ENCODE data around the gene PRSS23.

The PRSS23 gene

DNA sequence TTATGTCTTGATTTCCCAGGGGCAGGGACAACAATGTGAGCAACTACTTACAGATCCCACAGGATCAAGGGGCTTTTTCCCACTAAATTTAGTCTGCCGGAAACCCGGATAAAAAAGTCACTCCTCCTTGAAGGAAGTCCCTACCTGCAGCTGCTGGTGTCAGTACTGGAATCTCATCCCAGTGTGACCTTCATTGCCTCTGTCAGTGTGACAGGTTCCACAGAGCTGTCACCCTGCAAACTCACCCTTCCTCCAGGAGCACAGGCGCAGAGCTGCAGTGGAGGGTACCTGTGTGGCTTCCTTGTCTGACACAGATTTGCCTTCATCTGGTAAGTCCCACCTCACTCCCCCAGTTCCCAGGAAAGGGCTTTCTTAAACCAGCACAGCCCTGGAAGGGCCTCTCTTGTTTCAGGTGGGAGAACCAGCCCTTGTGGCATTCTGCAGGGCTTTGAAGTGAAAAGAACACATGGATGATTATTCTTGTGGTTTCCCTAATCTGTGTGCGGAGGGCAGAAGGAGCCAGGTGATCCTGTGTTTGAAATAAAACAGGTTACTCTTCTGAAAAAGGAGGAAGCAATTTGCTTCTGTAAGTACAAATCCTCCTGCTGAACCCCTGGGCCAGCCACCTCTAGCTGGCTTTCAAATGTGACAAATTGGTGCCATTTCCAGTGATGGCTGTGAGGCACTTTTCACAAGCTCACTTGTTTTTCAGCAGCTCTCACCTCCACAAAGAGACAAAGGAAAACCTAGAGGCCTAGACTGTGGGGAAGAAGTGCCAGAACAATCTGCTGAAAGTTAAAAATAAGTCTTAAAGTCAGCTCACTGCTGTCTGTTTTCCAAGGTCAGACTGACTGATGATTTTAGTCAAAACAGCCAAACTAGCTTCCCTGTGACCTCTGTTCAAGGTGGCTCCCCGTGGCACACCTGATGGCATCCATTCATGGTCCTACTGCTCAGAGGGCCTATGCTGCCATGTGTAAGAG, 9.2 kb upstream of the PRSS23 start:
- TF ChIP-seq, protein P1, sequence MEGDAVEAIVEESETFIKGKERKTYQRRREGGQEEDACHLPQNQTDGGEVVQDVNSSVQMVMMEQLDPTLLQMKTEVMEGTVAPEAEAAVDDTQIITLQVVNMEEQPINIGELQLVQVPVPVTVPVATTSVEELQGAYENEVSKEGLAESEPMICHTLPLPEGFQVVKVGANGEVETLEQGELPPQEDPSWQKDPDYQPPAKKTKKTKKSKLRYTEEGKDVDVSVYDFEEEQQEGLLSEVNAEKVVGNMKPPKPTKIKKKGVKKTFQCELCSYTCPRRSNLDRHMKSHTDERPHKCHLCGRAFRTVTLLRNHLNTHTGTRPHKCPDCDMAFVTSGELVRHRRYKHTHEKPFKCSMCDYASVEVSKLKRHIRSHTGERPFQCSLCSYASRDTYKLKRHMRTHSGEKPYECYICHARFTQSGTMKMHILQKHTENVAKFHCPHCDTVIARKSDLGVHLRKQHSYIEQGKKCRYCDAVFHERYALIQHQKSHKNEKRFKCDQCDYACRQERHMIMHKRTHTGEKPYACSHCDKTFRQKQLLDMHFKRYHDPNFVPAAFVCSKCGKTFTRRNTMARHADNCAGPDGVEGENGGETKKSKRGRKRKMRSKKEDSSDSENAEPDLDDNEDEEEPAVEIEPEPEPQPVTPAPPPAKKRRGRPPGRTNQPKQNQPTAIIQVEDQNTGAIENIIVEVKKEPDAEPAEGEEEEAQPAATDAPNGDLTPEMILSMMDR (IDR thresholded peaks at IDR 0.05; ENCODE audit: low read depth, low read length) = no peak
- DNase-seq = no peak
- Histone ChIP-seq H3K9me3 (no peaks in the 10 kb centered on the region), H3K4me3 (ENCODE audit: low read depth, low read length) (no peak overlapping the region), H3K4me1 (no peaks in the 10 kb centered on the region), H3K36me3 (no peaks in the 10 kb centered on the region), H3K27me3 (peaks cover 5% of the 10 kb centered on the region; the same call in 1 of the 2 replicates)

DNA sequence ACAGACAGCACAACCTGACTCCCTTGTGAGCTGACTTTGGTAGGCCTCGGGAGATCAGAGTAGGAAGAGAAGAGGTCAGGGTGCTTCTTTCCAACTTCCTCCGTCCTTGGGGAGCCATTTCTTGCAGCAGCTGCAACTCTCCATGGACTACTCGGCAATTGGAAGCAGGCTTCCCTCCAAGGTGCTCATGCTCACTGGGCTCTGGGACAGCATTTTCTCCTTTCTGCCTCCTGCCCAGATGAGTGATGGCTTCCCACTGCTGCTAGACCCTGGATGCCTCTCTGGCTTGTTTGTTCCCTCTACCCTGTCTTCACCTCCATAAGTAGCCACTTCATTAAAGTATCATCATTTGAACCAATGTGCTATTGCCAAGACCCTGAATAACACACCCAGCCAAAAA, 8.2 kb upstream of the PRSS23 start:
- Histone ChIP-seq H3K4me1 (no peaks in the 10 kb centered on the region), H3K9me3 (no peaks in the 10 kb centered on the region), H3K36me3 (no peaks in the 10 kb centered on the region), H3K27me3 (peaks cover 5% of the 10 kb centered on the region; the same call in 1 of the 2 replicates), H3K4me3 (ENCODE audit: low read depth, low read length) (no peak overlapping the region)
- no peak for DNase-seq
- TF ChIP-seq, protein P1 (IDR thresholded peaks at IDR 0.05; ENCODE audit: low read depth, low read length) = no peak

DNA sequence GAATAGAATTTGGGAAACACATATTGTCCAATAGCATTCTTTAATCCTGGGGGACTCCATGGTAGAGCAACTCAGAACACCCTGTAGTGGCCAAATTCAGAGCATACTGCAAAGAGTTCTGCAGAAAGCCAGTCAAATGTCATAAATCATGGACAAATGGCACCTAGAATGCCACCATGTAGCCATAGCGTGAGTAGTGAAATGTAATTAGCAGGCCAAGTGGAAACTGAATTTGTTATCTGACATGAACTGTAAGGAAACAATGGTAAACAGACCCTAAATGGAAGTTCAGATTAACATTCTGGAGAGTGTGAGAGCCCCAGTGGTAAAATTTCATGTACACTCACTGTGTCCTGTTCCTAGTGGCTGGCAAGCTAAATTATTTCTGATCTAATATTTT, 7.0 kb upstream of the PRSS23 start:
- TF ChIP-seq, protein P1 (IDR thresholded peaks at IDR 0.05; ENCODE audit: low read depth, low read length) = no peak
- Histone ChIP-seq H3K27me3 (no peaks in the 10 kb centered on the region), H3K36me3 (no peaks in the 10 kb centered on the region), H3K9me3 (no peaks in the 10 kb centered on the region), H3K4me1 (no peaks in the 10 kb centered on the region), H3K4me3 (ENCODE audit: low read depth, low read length) (no peak overlapping the region)
- DNase-seq = no peak

DNA sequence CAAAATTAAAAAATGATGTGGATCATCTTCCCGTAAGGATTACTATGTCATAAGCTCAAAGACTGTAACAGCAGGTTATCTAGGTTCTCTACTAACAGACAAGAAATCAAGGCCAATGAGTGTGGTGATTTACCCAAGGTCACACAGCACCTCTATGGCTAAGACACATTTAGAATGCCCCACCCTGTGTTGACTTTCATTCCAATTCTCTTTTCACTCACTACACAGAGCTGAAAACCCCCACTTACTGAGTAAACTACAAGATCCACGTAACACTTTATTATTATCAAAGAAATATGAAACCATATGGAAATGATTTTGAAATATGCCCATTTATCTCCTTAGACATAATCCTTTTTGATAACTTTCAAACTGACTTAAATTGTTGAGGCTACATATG, 4.8 kb upstream of the PRSS23 start:
- DNase-seq = no peak
- TF ChIP-seq, protein P1 (IDR thresholded peaks at IDR 0.05; ENCODE audit: low read depth, low read length) = no peak
- peaks cover 9% of the 10 kb centered on the region for H3K27me3 ChIP-seq
- H3K4me1 ChIP-seq = no peaks in the 10 kb centered on the region
- H3K36me3 ChIP-seq = no peaks in the 10 kb centered on the region
- no peaks in the 10 kb centered on the region for H3K9me3 ChIP-seq
- no peak overlapping the region for H3K4me3 ChIP-seq (ENCODE audit: low read depth, low read length)

DNA sequence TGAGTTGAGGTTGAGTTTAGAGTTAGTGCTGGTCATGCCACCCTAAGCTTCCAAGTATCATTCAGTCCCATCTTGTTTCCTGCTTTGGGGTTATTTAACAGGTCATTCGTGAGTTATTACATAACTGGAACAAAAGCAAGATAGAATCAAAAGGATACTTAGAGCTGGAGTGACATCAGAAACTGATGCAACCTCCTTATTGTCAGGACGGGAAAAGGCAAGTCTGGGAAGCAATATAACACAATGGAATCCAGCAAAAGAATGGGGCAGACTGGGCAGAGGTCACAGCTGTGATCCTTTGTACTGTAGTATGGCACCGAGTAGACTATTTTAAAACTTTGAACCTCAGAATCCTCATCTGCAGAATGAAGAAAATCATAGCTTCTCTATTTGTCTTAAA, 4.4 kb upstream of the PRSS23 start:
- H3K36me3 ChIP-seq = no peaks in the 10 kb centered on the region
- no peaks in the 10 kb centered on the region for H3K4me1 ChIP-seq
- peaks cover 14% of the 10 kb centered on the region for H3K27me3 ChIP-seq
- H3K9me3 ChIP-seq = no peaks in the 10 kb centered on the region
- no peak overlapping the region for H3K4me3 ChIP-seq (ENCODE audit: low read depth, low read length)
- TF ChIP-seq, protein P1 (IDR thresholded peaks at IDR 0.05; ENCODE audit: low read depth, low read length) = no peak
- DNase-seq = no peak

DNA sequence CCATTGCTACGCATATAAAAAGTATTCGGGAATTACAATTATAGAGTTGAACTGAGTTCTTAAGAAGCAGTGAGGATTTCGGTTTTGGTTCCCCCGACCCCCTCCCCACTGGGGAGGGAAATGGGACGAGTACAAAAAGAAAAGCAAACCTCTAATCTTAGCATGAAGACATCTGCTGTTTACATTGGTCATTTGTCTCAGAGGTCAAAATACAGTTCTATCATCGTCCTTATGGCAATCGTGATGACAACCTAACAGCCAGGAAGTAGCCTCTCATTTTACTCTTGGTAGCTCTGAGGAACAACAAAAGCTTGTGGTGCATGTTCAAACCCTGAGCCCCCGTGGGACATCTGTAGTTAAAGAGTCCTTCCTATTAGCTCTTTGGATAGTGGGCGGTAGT, 3.2 kb upstream of the PRSS23 start:
- H3K4me3 ChIP-seq (ENCODE audit: low read depth, low read length) = no peak overlapping the region
- no peaks in the 10 kb centered on the region for H3K9me3 ChIP-seq
- no peaks in the 10 kb centered on the region for H3K4me1 ChIP-seq
- no peaks in the 10 kb centered on the region for H3K36me3 ChIP-seq
- DNase-seq = no peak
- peaks cover 25% of the 10 kb centered on the region for H3K27me3 ChIP-seq
- TF ChIP-seq, protein P1 (IDR thresholded peaks at IDR 0.05; ENCODE audit: low read depth, low read length) = no peak
